Measurements from ENCODE around the gene CAMK2G.
"Not testable (repeated sequence)": the region's sequence is repeated elsewhere in the genome, so short reads cannot be mapped to it uniquely, and the experiment has no call there.

Gene CAMK2G

GRCh38 chr10:73789659-73790055 is 84.7 kb downstream of the CAMK2G start:
- H3K36me3 ChIP-seq (ENCODE audit: insufficient read depth, low read length) = peaks cover 60% of the 10 kb centered on the region
- H3K79me2 ChIP-seq (ENCODE audit: insufficient read depth, low read length) = peaks cover 29% of the 10 kb centered on the region
- no peaks in the 10 kb centered on the region for H3K27me3 ChIP-seq (ENCODE audit: insufficient read depth, low read length, poor library complexity)
- H3K4me3 ChIP-seq (ENCODE audit: low read depth in 1 of 2, low read length in 2 of 2) = no peak overlapping the region
- no peak for TF ChIP-seq CTCF (IDR thresholded peaks at IDR 0.05; ENCODE audit: borderline replicate concordance, extremely low read depth, low read length, poor library complexity, severe bottlenecking)
- no peak for TF ChIP-seq EZH2 (IDR thresholded peaks at IDR 0.05; ENCODE audit: borderline replicate concordance, low read depth, low read length, severe bottlenecking)
- no peaks in the 10 kb centered on the region for H3K9me3 ChIP-seq (ENCODE audit: insufficient read depth, low read length, severe bottlenecking)
- peaks cover 26% of the 10 kb centered on the region for H4K20me1 ChIP-seq (ENCODE audit: insufficient read depth, low read length)
- no peak for DNase-seq
- H3K4me1 ChIP-seq (ENCODE audit: insufficient read depth, low read length) = peaks cover 21% of the 10 kb centered on the region
- H3K4me2 ChIP-seq (ENCODE audit: insufficient read depth, low read length) = no peak overlapping the region
- no peak for ATAC-seq (ENCODE audit: insufficient read depth, low read depth)
- no peak overlapping the region for H3K27ac ChIP-seq (ENCODE audit: low read length)
- no peak overlapping the region for H3K9ac ChIP-seq (ENCODE audit: low read depth, low read length)
- no peak overlapping the region for H2AFZ ChIP-seq (ENCODE audit: low read depth, low read length)

GRCh38 chr10:73788864-73789658 is 85.3 kb downstream of the CAMK2G start:
- no peak overlapping the region for H3K4me3 ChIP-seq (ENCODE audit: low read depth in 1 of 2, low read length in 2 of 2)
- DNase-seq (no peak), ATAC-seq (ENCODE audit: insufficient read depth, low read depth) (no peak)
- H3K4me1 ChIP-seq (ENCODE audit: insufficient read depth, low read length) = peaks cover 27% of the 10 kb centered on the region
- peaks cover 34% of the 10 kb centered on the region for H3K79me2 ChIP-seq (ENCODE audit: insufficient read depth, low read length)
- no peaks in the 10 kb centered on the region for H3K27me3 ChIP-seq (ENCODE audit: insufficient read depth, low read length, poor library complexity)
- H3K27ac ChIP-seq (ENCODE audit: low read length) = no peak overlapping the region
- peaks cover 26% of the 10 kb centered on the region for H4K20me1 ChIP-seq (ENCODE audit: insufficient read depth, low read length)
- H3K4me2 ChIP-seq (ENCODE audit: insufficient read depth, low read length) = no peak overlapping the region
- no peak overlapping the region for H3K9ac ChIP-seq (ENCODE audit: low read depth, low read length)
- H2AFZ ChIP-seq (ENCODE audit: low read depth, low read length) = no peak overlapping the region
- H3K36me3 ChIP-seq (ENCODE audit: insufficient read depth, low read length) = peaks cover 54% of the 10 kb centered on the region
- TF ChIP-seq EZH2 (IDR thresholded peaks at IDR 0.05; ENCODE audit: borderline replicate concordance, low read depth, low read length, severe bottlenecking) = no peak
- TF ChIP-seq CTCF (IDR thresholded peaks at IDR 0.05; ENCODE audit: borderline replicate concordance, extremely low read depth, low read length, poor library complexity, severe bottlenecking) = no peak
- H3K9me3 ChIP-seq (ENCODE audit: insufficient read depth, low read length, severe bottlenecking) = no peaks in the 10 kb centered on the region

- Histone ChIP-seq H3K4me1 (ENCODE audit: insufficient read depth, low read length) (peaks cover 44% of the 10 kb centered on the region), H3K4me2 (ENCODE audit: insufficient read depth, low read length) (peak overlapping the region; percentile 96), H3K79me2 (ENCODE audit: insufficient read depth, low read length) (peaks cover 53% of the 10 kb centered on the region), H3K9ac (ENCODE audit: low read depth, low read length) (peak overlapping the region; percentile 7; the same call in 1 of the 2 replicates), H3K36me3 (ENCODE audit: insufficient read depth, low read length) (peaks cover 38% of the 10 kb centered on the region), H4K20me1 (ENCODE audit: insufficient read depth, low read length) (peaks cover 28% of the 10 kb centered on the region)
- not testable (repeated sequence) for H3K27ac ChIP-seq (ENCODE audit: low read length); H3K9me3 ChIP-seq (ENCODE audit: insufficient read depth, low read length, severe bottlenecking); H3K27me3 ChIP-seq (ENCODE audit: insufficient read depth, low read length, poor library complexity); H2AFZ ChIP-seq (ENCODE audit: low read depth, low read length); ATAC-seq (ENCODE audit: insufficient read depth, low read depth); H3K4me3 ChIP-seq (ENCODE audit: low read depth in 1 of 2, low read length in 2 of 2); DNase-seq
Measured at GRCh38 chr10:73787031-73787800, 87.1 kb downstream of the CAMK2G start.

GRCh38 chr10:73786512-73786885 is 87.9 kb downstream of the CAMK2G start:
- no peak for DNase-seq
- TF ChIP-seq CTCF (IDR thresholded peaks at IDR 0.05; ENCODE audit: borderline replicate concordance, extremely low read depth, low read length, poor library complexity, severe bottlenecking) (no peak), EZH2 (IDR thresholded peaks at IDR 0.05; ENCODE audit: borderline replicate concordance, low read depth, low read length, severe bottlenecking) (no peak)
- no peak for ATAC-seq (ENCODE audit: insufficient read depth, low read depth)
- Histone ChIP-seq H4K20me1 (ENCODE audit: insufficient read depth, low read length) (peaks cover 28% of the 10 kb centered on the region), H3K4me1 (ENCODE audit: insufficient read depth, low read length) (peaks cover 44% of the 10 kb centered on the region), H3K27ac (ENCODE audit: low read length) (peak overlapping the region; percentile 92), H2AFZ (ENCODE audit: low read depth, low read length) (peak overlapping the region; percentile 71), H3K36me3 (ENCODE audit: insufficient read depth, low read length) (peaks cover 31% of the 10 kb centered on the region), H3K9me3 (ENCODE audit: insufficient read depth, low read length, severe bottlenecking) (no peaks in the 10 kb centered on the region), H3K27me3 (ENCODE audit: insufficient read depth, low read length, poor library complexity) (no peaks in the 10 kb centered on the region), H3K9ac (ENCODE audit: low read depth, low read length) (peak overlapping the region; percentile 80), H3K4me3 (ENCODE audit: low read depth in 1 of 2, low read length in 2 of 2) (peak overlapping the region; percentile 88 to 92; a peak in 3 of 4 replicates), H3K79me2 (ENCODE audit: insufficient read depth, low read length) (peaks cover 60% of the 10 kb centered on the region), H3K4me2 (ENCODE audit: insufficient read depth, low read length) (peak overlapping the region; percentile 96)
